ENCODE data around the gene PLSCR1. TPM values are rescaled to one million over a fixed set of nuclear protein-coding genes. Genes with fewer than 3 reads are reported as not detected.

Gene PLSCR1
- total RNA-seq, result 16.6 TPM

DNA sequence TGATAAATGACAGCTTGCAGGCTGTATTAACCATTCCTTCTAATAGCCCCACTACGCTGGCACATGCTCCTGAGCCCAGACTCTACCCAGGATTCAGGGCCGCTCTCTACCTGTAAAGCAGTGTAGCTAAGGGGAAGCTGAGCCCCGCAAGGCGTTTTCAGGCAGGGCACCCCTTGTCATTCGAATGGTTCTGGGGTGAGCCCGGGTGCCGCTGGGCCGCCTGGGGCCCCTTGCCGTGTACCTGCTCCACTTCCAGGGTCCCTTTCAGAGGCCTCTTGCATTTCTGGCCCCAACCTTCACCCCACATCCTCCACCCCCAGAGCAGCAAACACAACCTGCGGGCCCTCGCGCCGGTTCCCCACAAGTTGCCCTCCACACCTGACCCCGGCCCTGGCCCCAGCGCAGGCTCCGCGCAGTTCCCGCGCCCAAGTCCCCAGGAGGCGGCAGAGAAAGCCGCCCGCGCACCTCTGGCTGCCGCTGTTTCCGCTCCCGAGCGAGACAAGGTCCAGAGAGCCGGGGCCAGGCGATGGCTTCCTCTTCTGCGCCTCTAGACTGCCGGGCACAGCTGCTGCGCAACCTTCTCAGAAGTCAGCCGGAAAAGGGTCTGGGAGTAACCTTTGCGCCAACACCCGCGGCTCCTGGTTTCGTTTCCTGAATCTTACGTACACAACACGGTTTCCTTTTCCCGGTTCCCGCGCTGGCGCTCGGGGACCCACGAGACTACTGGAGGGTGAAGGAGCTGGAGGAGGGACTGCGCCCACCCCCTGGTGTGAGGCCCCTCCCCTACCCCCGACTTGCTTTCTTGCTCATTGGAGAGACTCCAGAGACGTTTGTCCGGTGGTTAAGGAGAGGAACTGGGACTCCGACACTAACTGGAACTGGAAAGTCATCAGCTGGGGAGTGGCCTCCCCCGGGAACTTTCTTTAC lies at the start of gene PLSCR1:
Gene PLSCR1 (minus strand): TSS at position 606 of the 927 bp plus-strand sequence. CDS start 8,055 bp downstream, outside the sequence.

GRCh38 chr3:146469150-146470017 lies 75.0 kb downstream of the PLSCR1 start, which contains the start of gene PLSCR2:
Gene PLSCR2, minus strand, starts transcription at chr3:146469561. Its CDS starts 9,657 bp downstream, at chr3:146459904.

Small RNA genes lying within 50 kb of the gene (small RNA-seq; reads per million reads assigned to genes)
- gene RNU6-428P, result not detected

Other genes starting within 250 kb of the PLSCR1 start
- not detected for gene PLSCR2, start 75.0 kb downstream of the PLSCR1 start, total RNA-seq
- 3.0 TPM for gene PLSCR5, start 60.7 kb upstream of the PLSCR1 start, total RNA-seq